SK-N-SH (cell line): ENCODE data around the gene PCDHB2. TPM values are rescaled to one million over a fixed set of nuclear protein-coding genes. Genes with fewer than 3 reads are reported as not detected.

Experiments
- CTCF ChIA-PET: fragments of 300-600, 350-600 bp; formaldehyde crosslinking; extraction: SDS; loops from one replicate; lab custom pipeline; 2021; lab: Yijun Ruan, JAX
- POLR2A ChIA-PET: fragments of 350-600 bp; sonication (Branson Sonifier 250); formaldehyde crosslinking; extraction: SDS; loops from one replicate; lab custom pipeline; 2020; ENCODE audit warnings: antibody characterized with exemption, inconsistent platforms; lab: Yijun Ruan, JAX
- DNase-seq: peaks from one replicate; pipeline ENCODE4 v3.0.0; 2012
- H2AFZ ChIP-seq: fragments of 200-600 bp; sonication (generic); 2 replicates; pipeline ENCODE4 v1.8.1; 2016; ENCODE audit warnings: antibody characterized with exemption, mild to moderate bottlenecking, low read depth
- H3F3A ChIP-seq: fragments of 200-600 bp; sonication (generic); replicated peaks from 2 replicates; pipeline ENCODE3; 2016; ENCODE audit warnings: antibody characterized with exemption, mild to moderate bottlenecking; ENCODE audit not compliant: insufficient read depth
- H3K27ac ChIP-seq, 2 experiments: fragments of 200-500 bp in 1 of 2; fragments of 200-600 bp in 1 of 2; sonication (Bioruptor generic) in 1 of 2; sonication (generic), shearing (Covaris generic) in 1 of 2; 2 replicates each; pipeline versions ENCODE4 v1.5.1 to v1.6.1; 2014 to 2016; ENCODE audit warnings: low read depth in 2 of 2, inconsistent platforms in 1 of 2, low read length in 1 of 2, mild to moderate bottlenecking in 1 of 2, mixed read lengths in 1 of 2
- H3K27me3 ChIP-seq: fragments of 200-600 bp; sonication (generic), shearing (Covaris generic); 2 replicates; pipeline ENCODE4 v1.6.1; 2016; ENCODE audit warnings: mixed run types; ENCODE audit not compliant: insufficient read depth
- H3K36me3 ChIP-seq, 2 experiments: fragments of 200-500 bp in 1 of 2; fragments of 200-600 bp in 1 of 2; sonication (Bioruptor generic) in 1 of 2; sonication (generic) in 1 of 2; replicated peaks in 1 of 2; 2 replicates each; pipeline versions ENCODE3 to v1.5.1; 2014 to 2016; ENCODE audit warnings: low read length in 1 of 2, mild to moderate bottlenecking in 1 of 2; ENCODE audit not compliant: insufficient read depth in 2 of 2, control insufficient read depth in 1 of 2
- H3K4me1 ChIP-seq, 2 experiments: fragments of 200-500 bp in 1 of 2; fragments of 200-600 bp in 1 of 2; sonication (Bioruptor generic) in 1 of 2; sonication (generic), shearing (Covaris generic) in 1 of 2; 2 replicates each; pipeline versions ENCODE4 v1.5.1 to v1.6.1; 2014 to 2016; ENCODE audit warnings: low read depth in 1 of 2, low read length in 1 of 2, mixed run types in 1 of 2; ENCODE audit not compliant: insufficient read depth in 2 of 2, control insufficient read depth in 1 of 2
- H3K4me2 ChIP-seq: fragments of 200-600 bp; sonication (generic), shearing (Covaris generic); 2 replicates; pipeline ENCODE4 v1.6.1; 2017; ENCODE audit warnings: mixed run types
- H3K4me3 ChIP-seq, 2 experiments: fragments of 200-500 bp in 1 of 2; fragments of 200-600 bp in 1 of 2; sonication (Bioruptor generic) in 1 of 2; sonication (generic), shearing (Covaris generic) in 1 of 2; 2 replicates each; pipeline versions ENCODE4 v1.5.1 to v1.8.1; 2014 to 2016; ENCODE audit warnings: low read depth in 2 of 2, inconsistent platforms in 1 of 2, low read length in 1 of 2, mild to moderate bottlenecking in 1 of 2, mixed read lengths in 1 of 2, moderate library complexity in 1 of 2
- H3K79me2 ChIP-seq: fragments of 200-600 bp; sonication (generic); 2 replicates; pipeline ENCODE4 v1.8.1; 2017; ENCODE audit warnings: mild to moderate bottlenecking; ENCODE audit not compliant: insufficient read depth
- H3K9ac ChIP-seq: fragments of 200-600 bp; sonication (generic); 2 replicates; pipeline ENCODE4 v1.6.1; 2017; ENCODE audit warnings: mixed run types
- H3K9me2 ChIP-seq: fragments of 200-600 bp; sonication (generic); 2 replicates; pipeline ENCODE4 v1.6.1; 2017; ENCODE audit warnings: mixed run types
- H3K9me3 ChIP-seq: fragments of 200-600 bp; sonication (generic); 2 replicates; pipeline ENCODE4 v1.6.1; 2017; ENCODE audit warnings: mixed run types, mild to moderate bottlenecking, moderate library complexity
- H4K20me1 ChIP-seq: fragments of 200-600 bp; sonication (generic); 2 replicates; pipeline ENCODE4 v1.6.1; 2017; ENCODE audit warnings: mild to moderate bottlenecking, mixed run types; ENCODE audit not compliant: insufficient read depth
- CTCF ChIP-seq: fragments of 200-600 bp; sonication (generic); IDR thresholded peaks from 2 replicates; pipeline ENCODE4 v1.6.1; 2017; ENCODE audit warnings: antibody characterized with exemption, mild to moderate bottlenecking, moderate library complexity
- EP300 ChIP-seq, 2 experiments: IDR thresholded peaks; 2 replicates each; pipeline versions ENCODE4 v1.4.0 to v1.6.1; 2012; ENCODE audit warnings: borderline replicate concordance in 1 of 2, low read depth in 1 of 2, low read length in 1 of 2
- EZH2phosphoT487 ChIP-seq: fragments of 200-600 bp; sonication (generic); IDR thresholded peaks from 2 replicates; pipeline ENCODE4 v1.6.1; 2017; ENCODE audit warnings: low read depth, mixed run types, mild to moderate bottlenecking, antibody characterized with exemption, moderate library complexity, borderline replicate concordance
- FOSL2 ChIP-seq: IDR thresholded peaks from 2 replicates; pipeline ENCODE4 v1.4.0; 2012; ENCODE audit warnings: low read depth, mild to moderate bottlenecking, moderate library complexity, borderline replicate concordance
- FOXJ3 ChIP-seq: sonication (generic); formaldehyde crosslinking; IDR thresholded peaks from 2 replicates; pipeline ENCODE4 v1.5.1; 2020; ENCODE audit warnings: mild to moderate bottlenecking, missing genetic modification reagents
- FOXM1 ChIP-seq: IDR thresholded peaks from 2 replicates; pipeline ENCODE4 v1.4.0; 2012; ENCODE audit warnings: low read depth, mild to moderate bottlenecking
- GABPA ChIP-seq: IDR thresholded peaks from 2 replicates; pipeline ENCODE4 v1.4.0; 2012; ENCODE audit warnings: low read depth, mild to moderate bottlenecking
- GATA2 ChIP-seq: sonication (generic); formaldehyde crosslinking; IDR thresholded peaks from 2 replicates; pipeline ENCODE4 v1.5.0; 2020; ENCODE audit warnings: mild to moderate bottlenecking, missing genetic modification reagents
- MXI1 ChIP-seq: IDR thresholded peaks from 2 replicates; pipeline ENCODE4 v1.6.1; 2012; ENCODE audit warnings: mild to moderate bottlenecking, low read depth, low read length, improper control_type of control experiment
- NFIC ChIP-seq: IDR thresholded peaks from 2 replicates; pipeline ENCODE4 v1.4.0; 2012; ENCODE audit warnings: borderline replicate concordance
- RAD21 ChIP-seq: IDR thresholded peaks from 2 replicates; pipeline ENCODE4 v1.6.1; 2012; ENCODE audit warnings: mild to moderate bottlenecking, low read length
- RCOR1 ChIP-seq: fragments of 150-350 bp; IDR thresholded peaks from 2 replicates; pipeline ENCODE4 v1.6.1; 2017; ENCODE audit warnings: antibody characterized with exemption, low read length
- RFX5 ChIP-seq: IDR thresholded peaks from 2 replicates; pipeline ENCODE4 v1.6.1; 2012; ENCODE audit warnings: mild to moderate bottlenecking, improper control_type of control experiment, low read length
- SMC3 ChIP-seq: IDR thresholded peaks from 2 replicates; pipeline ENCODE4 v1.6.1; 2012; ENCODE audit warnings: low read depth, low read length, improper control_type of control experiment
- TAF1 ChIP-seq: IDR thresholded peaks from 2 replicates; pipeline ENCODE4 v1.6.1; 2012; ENCODE audit warnings: low read depth, mild to moderate bottlenecking, low read length, moderate library complexity, borderline replicate concordance
- TEAD4 ChIP-seq: IDR thresholded peaks from 2 replicates; pipeline ENCODE4 v1.4.0; 2012; ENCODE audit warnings: mild to moderate bottlenecking, borderline replicate concordance; ENCODE audit not compliant: insufficient read depth
- YY1 ChIP-seq: IDR thresholded peaks from 2 replicates; pipeline ENCODE4 v1.4.0; 2012; ENCODE audit warnings: low read depth, mild to moderate bottlenecking
- ZBTB33 ChIP-seq: IDR thresholded peaks from 2 replicates; pipeline ENCODE4 v1.4.0; 2012; ENCODE audit warnings: low read depth, borderline replicate concordance
- WGBS: methylation state at CpG from one replicate; pipeline ENCODE4 v1.1.6; 2017; ENCODE audit warnings: low lambda C conversion rate; 5-methylcytosine and 5-hydroxymethylcytosine counted together
- polyA plus RNA-seq, 3 experiments: library from polyadenylated mRNA; depleted of rRNA; stranded (reverse); fragments of >200 nt; gene quantifications; 2 replicates each; pipeline ENCODE4 v1.2.3, GENCODE V29; 2012
- TF ChIP-seq, protein P1 (sequence below): fragments of 150-350 bp; IDR thresholded peaks from 2 replicates; pipeline ENCODE4 v1.6.1; 2016; ENCODE audit warnings: mild to moderate bottlenecking, low read depth, low read length
- TF ChIP-seq, protein P2 (sequence below): IDR thresholded peaks from 2 replicates; pipeline ENCODE4 v1.4.0; 2012; ENCODE audit warnings: low read depth, borderline replicate concordance
- TF ChIP-seq, protein P3 (sequence below): IDR thresholded peaks from 2 replicates; pipeline ENCODE4 v1.4.0; 2012; ENCODE audit warnings: low read depth

PCDHB2 gene
- polyA plus RNA-seq, 1 of the 3 experiments (the other 2 are of a cell fraction): 1.6 TPM

DNA sequence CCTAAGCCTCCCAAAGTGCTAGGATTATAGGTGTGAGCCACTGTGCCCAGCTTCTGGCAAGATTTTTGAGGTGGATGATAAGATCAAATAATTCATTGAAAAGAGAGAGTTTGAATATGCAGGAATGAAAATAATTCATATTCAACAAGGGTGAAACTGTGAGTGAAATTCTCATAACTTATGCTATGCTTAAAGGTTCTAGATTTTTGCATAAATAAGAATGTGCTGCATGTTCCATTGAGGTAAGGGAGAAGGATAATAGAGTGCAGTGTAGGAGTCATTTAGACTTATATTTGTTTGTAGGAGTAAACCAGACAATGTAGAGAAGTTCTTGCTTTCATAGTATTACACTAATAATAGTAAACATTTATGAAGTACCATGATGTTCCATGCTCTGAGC, 12.2 kb upstream of the PCDHB2 start (continued):
- no peak for TF ChIP-seq CTCF
- TF ChIP-seq RCOR1: no peak

GRCh38 chr5:141084487-141084989, 9.9 kb upstream of the PCDHB2 start:
- POLR2A ChIA-PET: no interaction called here
- TF ChIP-seq TAF1 (no peak), FOXM1 (no peak), NFIC (no peak), GABPA (0 out of 2 replicates have a peak, but pooled peaks have one; percentile 6), RFX5 (0 out of 2 replicates have a peak, but pooled peaks have one; percentile 28), FOXJ3 (CRISPR knock-in tag) (no peak), EP300 (IDR thresholded peaks at IDR 0.05; ENCODE audit: borderline replicate concordance in 1 of 2, low read depth in 1 of 2, low read length in 1 of 2) (no peak), RAD21 (peak; percentile 82), TEAD4 (no peak), CTCF (peak; percentile 75), GATA2 (CRISPR knock-in tag) (no peak), ZBTB33 (no peak), EZH2phosphoT487 (no peak), RCOR1 (peak; percentile 23; the same call in 1 of the 2 replicates), MXI1 (no peak), SMC3 (peak; percentile 45), FOSL2 (no peak), YY1 (peak; percentile 85; the same call in 1 of the 2 replicates)
- TF ChIP-seq, protein P1, sequence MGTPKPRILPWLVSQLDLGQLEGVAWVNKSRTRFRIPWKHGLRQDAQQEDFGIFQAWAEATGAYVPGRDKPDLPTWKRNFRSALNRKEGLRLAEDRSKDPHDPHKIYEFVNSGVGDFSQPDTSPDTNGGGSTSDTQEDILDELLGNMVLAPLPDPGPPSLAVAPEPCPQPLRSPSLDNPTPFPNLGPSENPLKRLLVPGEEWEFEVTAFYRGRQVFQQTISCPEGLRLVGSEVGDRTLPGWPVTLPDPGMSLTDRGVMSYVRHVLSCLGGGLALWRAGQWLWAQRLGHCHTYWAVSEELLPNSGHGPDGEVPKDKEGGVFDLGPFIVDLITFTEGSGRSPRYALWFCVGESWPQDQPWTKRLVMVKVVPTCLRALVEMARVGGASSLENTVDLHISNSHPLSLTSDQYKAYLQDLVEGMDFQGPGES: no peak
- TF ChIP-seq, protein P2, sequence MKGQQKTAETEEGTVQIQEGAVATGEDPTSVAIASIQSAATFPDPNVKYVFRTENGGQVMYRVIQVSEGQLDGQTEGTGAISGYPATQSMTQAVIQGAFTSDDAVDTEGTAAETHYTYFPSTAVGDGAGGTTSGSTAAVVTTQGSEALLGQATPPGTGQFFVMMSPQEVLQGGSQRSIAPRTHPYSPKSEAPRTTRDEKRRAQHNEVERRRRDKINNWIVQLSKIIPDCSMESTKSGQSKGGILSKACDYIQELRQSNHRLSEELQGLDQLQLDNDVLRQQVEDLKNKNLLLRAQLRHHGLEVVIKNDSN: no peak
- TF ChIP-seq, protein P3, sequence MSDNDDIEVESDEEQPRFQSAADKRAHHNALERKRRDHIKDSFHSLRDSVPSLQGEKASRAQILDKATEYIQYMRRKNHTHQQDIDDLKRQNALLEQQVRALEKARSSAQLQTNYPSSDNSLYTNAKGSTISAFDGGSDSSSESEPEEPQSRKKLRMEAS: peak; percentile 49; the same call in 1 of the 2 replicates

More at GRCh38 chr5:141084487-141084989, 9.9 kb upstream of the PCDHB2 start:
- Histone ChIP-seq H3K4me1 (no peaks in the 10 kb centered on the region; a peak in 1 of 4 replicates), H2AFZ (peak overlapping the region; percentile 83), H3K27me3 (no peaks in the 10 kb centered on the region), H4K20me1 (no peaks in the 10 kb centered on the region), H3K4me2 (peak overlapping the region; percentile 71), H3K4me3 (peak overlapping the region; percentile 60 to 63), H3K36me3 (no peaks in the 10 kb centered on the region), H3K9me3 (no peaks in the 10 kb centered on the region), H3K27ac (peak overlapping the region; percentile 51 to 89; a peak in 3 of 4 replicates), H3K79me2 (no peaks in the 10 kb centered on the region), H3K9me2 (no peaks in the 10 kb centered on the region), H3K9ac (peak overlapping the region; percentile 70), H3F3A (no peaks in the 10 kb centered on the region)
- CTCF ChIA-PET: interaction anchor here (0.5 to 1.8 kb wide), 31 partner anchors 10 to 480 kb away, joined by 3 to 11 read pairs (median 4); partner anchors contain the start of genes PCDHB14, PCDHB16, PCDHB2 and PCDHB4
- DNase-seq: peak; percentile 77
- WGBS: 5% methylated on average over 21 of the region's 21 CpGs
